H9 (cell line): Measurements from ENCODE around the gene GRIP1. TPM values are rescaled to one million over a fixed set of nuclear protein-coding genes. Genes with fewer than 3 reads are reported as not detected.

Source experiments
- DNase-seq: peaks from one replicate; pipeline ENCODE4 v3.0.0-alpha.2; 2017
- H2AFZ ChIP-seq: one replicate; pipeline ENCODE4 v1.6.1; 2013; ENCODE audit warnings: mild to moderate bottlenecking, low read length, control low read depth, moderate library complexity
- H2AK5ac ChIP-seq: 2 replicates; pipeline ENCODE4 v1.6.1; 2013; ENCODE audit warnings: low read length, control low read depth, mixed read lengths; ENCODE audit not compliant: insufficient read length
- H2BK120ac ChIP-seq: one replicate; pipeline ENCODE4 v1.6.1; 2013; ENCODE audit warnings: low read depth, mild to moderate bottlenecking, low read length, control low read depth, inconsistent platforms; ENCODE audit not compliant: poor library complexity, severe bottlenecking
- H2BK12ac ChIP-seq: 2 replicates; pipeline ENCODE4 v1.6.1; 2013; ENCODE audit warnings: low read length, control low read depth, mixed read lengths, low read depth; ENCODE audit not compliant: insufficient read length
- H2BK15ac ChIP-seq: 2 replicates; pipeline ENCODE4 v1.6.1; 2013; ENCODE audit warnings: low read depth, low read length, control low read depth
- H2BK20ac ChIP-seq: one replicate; pipeline ENCODE4 v1.6.1; 2013; ENCODE audit warnings: low read depth, mild to moderate bottlenecking, low read length, control low read depth, inconsistent platforms; ENCODE audit not compliant: poor library complexity, severe bottlenecking
- H2BK5ac ChIP-seq: 2 replicates; pipeline ENCODE4 v1.6.1; 2013; ENCODE audit warnings: low read length, control low read depth, mixed read lengths; ENCODE audit not compliant: insufficient read length
- H3K14ac ChIP-seq: 2 replicates; pipeline ENCODE4 v1.6.1; 2013; ENCODE audit warnings: low read length, control low read depth; ENCODE audit not compliant: insufficient read depth
- H3K18ac ChIP-seq: 2 replicates; pipeline ENCODE4 v1.6.1; 2013; ENCODE audit warnings: low read depth, mild to moderate bottlenecking, mixed read lengths, low read length, control low read depth; ENCODE audit not compliant: insufficient read length
- H3K23ac ChIP-seq: 2 replicates; pipeline ENCODE4 v1.6.1; 2013; ENCODE audit warnings: low read length, control low read depth, mixed read lengths, low read depth; ENCODE audit not compliant: insufficient read length
- H3K23me2 ChIP-seq: 2 replicates; pipeline ENCODE4 v1.6.1; 2013; ENCODE audit warnings: low read depth, mild to moderate bottlenecking, mixed read lengths, low read length, control low read depth; ENCODE audit not compliant: insufficient read length, poor library complexity, severe bottlenecking
- H3K27ac ChIP-seq: 2 replicates; pipeline ENCODE4 v1.5.1; 2013; ENCODE audit warnings: low read length, control low read depth, mixed read lengths, low read depth; ENCODE audit not compliant: insufficient read length
- H3K27me3 ChIP-seq: 2 replicates; pipeline ENCODE4 v1.6.1; 2013; ENCODE audit warnings: low read length, control low read depth, inconsistent platforms; ENCODE audit not compliant: insufficient read depth
- H3K4ac ChIP-seq: 2 replicates; pipeline ENCODE4 v1.6.1; 2013; ENCODE audit warnings: low read depth, mild to moderate bottlenecking, control low read depth, inconsistent platforms, low read length, moderate library complexity
- H3K4me1 ChIP-seq: 2 replicates; pipeline ENCODE4 v1.6.1; 2013; ENCODE audit warnings: low read length, control low read depth, inconsistent platforms; ENCODE audit not compliant: insufficient read depth
- H3K4me2 ChIP-seq: 2 replicates; pipeline ENCODE4 v1.6.1; 2013; ENCODE audit warnings: low read length, control low read depth, mixed read lengths; ENCODE audit not compliant: insufficient read length, insufficient read depth
- H3K56ac ChIP-seq: 2 replicates; pipeline ENCODE4 v1.6.1; 2013; ENCODE audit warnings: low read depth, mild to moderate bottlenecking, mixed read lengths, low read length, control low read depth; ENCODE audit not compliant: insufficient read length
- H3K79me1 ChIP-seq: 2 replicates; pipeline ENCODE4 v1.6.1; 2013; ENCODE audit warnings: low read depth, mild to moderate bottlenecking, moderate library complexity, low read length, control low read depth, inconsistent platforms; ENCODE audit not compliant: insufficient read depth, poor library complexity, severe bottlenecking
- H3K79me2 ChIP-seq: 2 replicates; pipeline ENCODE4 v1.6.1; 2013; ENCODE audit warnings: low read length, control low read depth, inconsistent platforms; ENCODE audit not compliant: insufficient read depth
- H3K9ac ChIP-seq: 2 replicates; pipeline ENCODE4 v1.6.1; 2013; ENCODE audit warnings: low read length, control low read depth, mixed read lengths; ENCODE audit not compliant: insufficient read length; ENCODE audit errors: extremely low read depth
- H3K9me3 ChIP-seq: one replicate; pipeline ENCODE4 v1.6.1; 2013; ENCODE audit warnings: low read depth, low read length, inconsistent platforms; ENCODE audit not compliant: control insufficient read depth
- H3T11ph ChIP-seq: one replicate; pipeline ENCODE4 v1.6.1; 2013; ENCODE audit warnings: mild to moderate bottlenecking, low read length, control low read depth, inconsistent platforms
- H4K20me1 ChIP-seq: one replicate; pipeline ENCODE4 v1.6.1; 2013; ENCODE audit not compliant: control insufficient read depth, insufficient read length, insufficient read depth
- H4K5ac ChIP-seq: 2 replicates; pipeline ENCODE4 v1.6.1; 2013; ENCODE audit warnings: low read depth, mild to moderate bottlenecking, mixed read lengths, low read length, control low read depth; ENCODE audit not compliant: insufficient read length
- H4K8ac ChIP-seq: replicated peaks from 2 replicates; pipeline ENCODE4 v1.6.1; 2013; ENCODE audit warnings: low read length, control low read depth, mixed read lengths, low read depth; ENCODE audit not compliant: insufficient read length
- H4K91ac ChIP-seq: 2 replicates; pipeline ENCODE4 v1.6.1; 2013; ENCODE audit warnings: low read depth, mild to moderate bottlenecking, moderate library complexity, mixed read lengths, low read length, control low read depth; ENCODE audit not compliant: insufficient read length
- H3K27ac Mint-ChIP-seq, 3 experiments: 2 replicates in 2 of 3; 3 replicates in 1 of 3; pipeline ENCODE4 v1.8.0; 2020 to 2021; ENCODE audit warnings: mixed read lengths in 3 of 3, mild to moderate bottlenecking in 1 of 3, moderate library complexity in 1 of 3
- H3K27me3 Mint-ChIP-seq: 2 replicates; pipeline ENCODE4 v1.8.0; 2021; ENCODE audit warnings: low read depth, mild to moderate bottlenecking, moderate library complexity, mixed read lengths
- H3K36me3 Mint-ChIP-seq, 3 experiments: 2 replicates in 2 of 3; 3 replicates in 1 of 3; pipeline ENCODE4 v1.8.0; 2020 to 2021; ENCODE audit warnings: low read depth in 3 of 3, mixed read lengths in 3 of 3; ENCODE audit not compliant: insufficient read depth in 1 of 3
- H3K4me1 Mint-ChIP-seq, 2 experiments: 2 replicates each; pipeline ENCODE4 v1.8.0; 2020; ENCODE audit warnings: mixed read lengths in 2 of 2
- H3K4me3 Mint-ChIP-seq, 2 experiments: 2 replicates in 1 of 2; 3 replicates in 1 of 2; pipeline ENCODE4 v1.8.0; 2020 to 2021; ENCODE audit warnings: mild to moderate bottlenecking in 2 of 2, mixed read lengths in 2 of 2, moderate library complexity in 1 of 2
- H3K9me3 Mint-ChIP-seq, 2 experiments: 2 replicates in 1 of 2; 3 replicates in 1 of 2; pipeline ENCODE4 v1.8.0; 2020; ENCODE audit warnings: mild to moderate bottlenecking in 2 of 2, mixed read lengths in 2 of 2, moderate library complexity in 1 of 2
- WGBS: extraction: QIAGEN DNeasy Blood & Tissue Kit; methylation state at CpG from one replicate; pipeline ENCODE4 v1.1.7; 2013; ENCODE audit warnings: missing lambda C conversion rate, low lambda C conversion rate, mixed read lengths; ENCODE audit not compliant: insufficient read length; ENCODE audit errors: extremely low coverage; 5-methylcytosine and 5-hydroxymethylcytosine counted together
- total RNA-seq: library from RNA; stranded (reverse); gene quantifications from 2 replicates; pipeline ENCODE4 v1.2.1, GENCODE V29; 2021
- TF ChIP-seq, protein P1 (sequence below): fragments of 200-600 bp; sonication (generic); conservative IDR thresholded peaks from 3 replicates; pipeline ENCODE4 v1.8.0; 2021; ENCODE audit warnings: antibody characterized with exemption, mild to moderate bottlenecking

The GRIP1 gene
- total RNA-seq, 1 experiment from 2014 or later: 19.5 TPM

DNA sequence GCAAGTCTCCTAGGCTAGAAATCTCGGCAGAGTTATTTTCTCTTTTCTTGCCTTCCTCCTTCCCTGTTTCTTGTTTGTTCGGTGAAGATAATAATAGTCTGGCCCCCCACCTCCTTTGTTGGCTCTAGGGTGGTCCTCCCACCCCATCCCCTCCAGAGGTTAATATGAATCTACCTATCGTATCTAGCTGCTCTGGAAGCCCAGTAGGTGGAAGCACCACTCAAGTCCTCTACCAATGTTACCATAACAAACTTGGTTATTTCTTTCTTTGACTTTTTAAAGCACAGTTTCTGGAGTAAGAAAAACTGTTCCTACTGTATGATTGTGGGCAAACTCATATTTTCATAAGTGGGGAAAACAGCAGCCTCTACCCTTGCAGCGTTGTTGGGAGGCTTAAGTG, 19.7 kb upstream of the GRIP1 start:
- no peak overlapping the region for H2BK15ac ChIP-seq
- H3K27ac ChIP-seq: no peak overlapping the region
- H2BK12ac ChIP-seq: no peak overlapping the region

More for the DNA sequence above, 19.7 kb upstream of the GRIP1 start:
- H3K36me3 Mint-ChIP-seq: no peaks in the 10 kb centered on the region
- H3K27ac Mint-ChIP-seq: no peak overlapping the region
- no peaks in the 10 kb centered on the region for H3K27me3 Mint-ChIP-seq
- no peak overlapping the region for H2AK5ac ChIP-seq
- no peaks in the 10 kb centered on the region for H4K20me1 ChIP-seq
- 0 out of 2 replicates have a peak, but pooled peaks cover 1% of the 10 kb centered on the region for H3K79me2 ChIP-seq
- no peaks in the 10 kb centered on the region for H3K27me3 ChIP-seq
- H2BK20ac ChIP-seq: no peak overlapping the region
- peaks cover 3% of the 10 kb centered on the region; the same call in 1 of the 2 replicates for H3K4me1 ChIP-seq
- H3K4me2 ChIP-seq: no peak overlapping the region
- H3T11ph ChIP-seq: no peak overlapping the region
- no peaks in the 10 kb centered on the region for H3K79me1 ChIP-seq
- no peaks in the 10 kb centered on the region for H3K23me2 ChIP-seq
- no peak overlapping the region for H2BK120ac ChIP-seq
- no peak overlapping the region for H3K4me3 Mint-ChIP-seq
- H3K14ac ChIP-seq: no peak overlapping the region
- H4K91ac ChIP-seq: no peak overlapping the region
- H4K5ac ChIP-seq: no peak overlapping the region
- no peak overlapping the region for H2AFZ ChIP-seq
- DNase-seq: no peak
- H3K9ac ChIP-seq: no peak overlapping the region
- no peak overlapping the region for H3K18ac ChIP-seq
- no peak overlapping the region for H4K8ac ChIP-seq
- H2BK5ac ChIP-seq: no peak overlapping the region
- no peak overlapping the region for H3K4ac ChIP-seq
- no peak overlapping the region for H3K56ac ChIP-seq
- no peaks in the 10 kb centered on the region for H3K9me3 Mint-ChIP-seq
- TF ChIP-seq, protein P1, sequence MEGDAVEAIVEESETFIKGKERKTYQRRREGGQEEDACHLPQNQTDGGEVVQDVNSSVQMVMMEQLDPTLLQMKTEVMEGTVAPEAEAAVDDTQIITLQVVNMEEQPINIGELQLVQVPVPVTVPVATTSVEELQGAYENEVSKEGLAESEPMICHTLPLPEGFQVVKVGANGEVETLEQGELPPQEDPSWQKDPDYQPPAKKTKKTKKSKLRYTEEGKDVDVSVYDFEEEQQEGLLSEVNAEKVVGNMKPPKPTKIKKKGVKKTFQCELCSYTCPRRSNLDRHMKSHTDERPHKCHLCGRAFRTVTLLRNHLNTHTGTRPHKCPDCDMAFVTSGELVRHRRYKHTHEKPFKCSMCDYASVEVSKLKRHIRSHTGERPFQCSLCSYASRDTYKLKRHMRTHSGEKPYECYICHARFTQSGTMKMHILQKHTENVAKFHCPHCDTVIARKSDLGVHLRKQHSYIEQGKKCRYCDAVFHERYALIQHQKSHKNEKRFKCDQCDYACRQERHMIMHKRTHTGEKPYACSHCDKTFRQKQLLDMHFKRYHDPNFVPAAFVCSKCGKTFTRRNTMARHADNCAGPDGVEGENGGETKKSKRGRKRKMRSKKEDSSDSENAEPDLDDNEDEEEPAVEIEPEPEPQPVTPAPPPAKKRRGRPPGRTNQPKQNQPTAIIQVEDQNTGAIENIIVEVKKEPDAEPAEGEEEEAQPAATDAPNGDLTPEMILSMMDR: no peak; the same call in 2 of the 3 replicates
- no peaks in the 10 kb centered on the region for H3K9me3 ChIP-seq
- no peak overlapping the region for H3K23ac ChIP-seq
- no CpG with 5 or more reads among the region's 4 CpGs for WGBS
- peaks cover 6 to 8% of the 10 kb centered on the region in 2 experiments for H3K4me1 Mint-ChIP-seq
